DMS53 treated with DMSO at 0.1 percent for 48 hours (cell line): Measurements from ENCODE around the gene RAD50.
"Not testable (repeated sequence)": the region's sequence is repeated elsewhere in the genome, so short reads cannot be mapped to it uniquely, and the experiment has no call there.

Experiments
- DNase-seq: peaks from one replicate; lab custom pipeline; 2025; ENCODE audit not compliant: unreplicated experiment; lab: John Stamatoyannopoulos, UW

Gene RAD50

GRCh38 chr5:132691755-132692631, 135.2 kb downstream of the RAD50 start:
- not testable (repeated sequence) for DNase-seq

- DNase-seq, result no peak
Measured at GRCh38 chr5:132692632-132692967, 135.8 kb downstream of the RAD50 start.
